MCF 10A (cell line): Measurements from ENCODE around the gene GATB. TPM values are rescaled to one million over a fixed set of nuclear protein-coding genes. Genes with fewer than 3 reads are reported as not detected.

Experiments
- BruUV-seq: library from RNA; stranded (reverse); fragments of 400-500 nt; replicated peaks from 2 replicates; lab custom pipeline; 2021; lab: Mats Ljungman, UMichigan
- CTCF ChIA-PET: fragments of 300-600 bp; sonication (Branson Sonifier 250); formaldehyde crosslinking; extraction: SDS; loops from one replicate; lab custom pipeline; 2021; ENCODE audit warnings: antibody characterized with exemption, inconsistent platforms; lab: Yijun Ruan, JAX
- POLR2A ChIA-PET: fragments of 300-600, 350-650 bp; sonication (Branson Sonifier 250); formaldehyde crosslinking; extraction: SDS; loops from one replicate; lab custom pipeline; 2020; ENCODE audit warnings: antibody characterized with exemption, inconsistent platforms; lab: Yijun Ruan, JAX
- DNase-seq: peaks from one replicate; pipeline ENCODE4 v3.0.0-alpha.2; 2018; ENCODE audit not compliant: unreplicated experiment
- H3K27ac Mint-ChIP-seq: one replicate; pipeline ENCODE4 v1.8.0; 2022; ENCODE audit warnings: mild to moderate bottlenecking, low read depth, mixed read lengths; ENCODE audit not compliant: unreplicated experiment
- H3K27me3 Mint-ChIP-seq: one replicate; pipeline ENCODE4 v1.8.0; 2022; ENCODE audit warnings: mixed read lengths; ENCODE audit not compliant: insufficient read depth, unreplicated experiment
- H3K36me3 Mint-ChIP-seq: one replicate; pipeline ENCODE4 v1.8.0; 2022; ENCODE audit warnings: mild to moderate bottlenecking, moderate library complexity, mixed read lengths; ENCODE audit not compliant: insufficient read depth, unreplicated experiment
- H3K4me1 Mint-ChIP-seq: one replicate; pipeline ENCODE4 v1.8.0; 2022; ENCODE audit warnings: mixed read lengths; ENCODE audit not compliant: insufficient read depth, unreplicated experiment
- H3K4me3 Mint-ChIP-seq: one replicate; pipeline ENCODE4 v1.8.0; 2022; ENCODE audit warnings: mild to moderate bottlenecking, moderate library complexity, mixed read lengths; ENCODE audit not compliant: unreplicated experiment
- H3K9me3 Mint-ChIP-seq: one replicate; pipeline ENCODE4 v1.8.0; 2022; ENCODE audit warnings: mixed read lengths; ENCODE audit not compliant: unreplicated experiment
- intact Hi-C: fragments of 100-400 bp; cut with micrococcal nuclease; formaldehyde crosslinking; loops from 2 replicates; pipeline ENCODE4 v1.14.1; 2022
- total RNA-seq: library from RNA; stranded (reverse); gene quantifications from 2 replicates; pipeline ENCODE4 v1.2.3, GENCODE V29; 2022
- TF ChIP-seq, protein P1 (sequence below): fragments of 200-600 bp; IDR thresholded peaks from one replicate; pipeline ENCODE4 v1.8.0; 2022; ENCODE audit warnings: antibody characterized with exemption, mild to moderate bottlenecking; ENCODE audit not compliant: unreplicated experiment

The GATB gene
- total RNA-seq, 1 experiment from 2014 or later: 17.8 TPM

DNA sequence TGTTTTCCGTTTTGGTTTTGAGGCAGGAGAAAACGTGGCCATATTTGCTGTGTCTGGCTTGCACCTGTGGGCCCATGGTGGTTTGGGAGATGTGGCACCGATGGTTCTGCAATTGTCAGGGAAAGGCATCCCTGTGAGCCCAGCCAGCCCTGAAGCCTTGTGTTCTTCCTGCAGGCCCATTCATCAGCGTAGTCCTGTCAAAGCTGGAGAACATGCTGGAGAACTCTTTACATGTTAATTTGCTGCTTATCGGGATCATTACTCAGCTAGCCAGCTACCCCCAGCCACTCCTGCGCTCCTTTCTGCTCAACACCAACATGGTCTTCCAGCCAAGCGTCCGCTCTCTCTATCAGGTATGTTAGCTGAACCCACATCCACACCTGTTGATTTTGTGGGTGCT, 104.7 kb downstream of the GATB start:
- ChIA-PET CTCF (interaction anchor here (1.0 kb wide), 1 partner anchor 16 kb away, joined by 3 read pairs; no protein-coding TSS in a partner anchor), POLR2A (no interaction called here)
- Mint-ChIP-seq H3K36me3 (peaks cover 26% of the 10 kb centered on the region), H3K27me3 (no peaks in the 10 kb centered on the region), H3K9me3 (no peaks in the 10 kb centered on the region), H3K27ac (no peak overlapping the region), H3K4me1 (no peaks in the 10 kb centered on the region), H3K4me3 (no peak overlapping the region)
- intact Hi-C loops: no loop called here
- no peak for DNase-seq
- TF ChIP-seq, protein P1, sequence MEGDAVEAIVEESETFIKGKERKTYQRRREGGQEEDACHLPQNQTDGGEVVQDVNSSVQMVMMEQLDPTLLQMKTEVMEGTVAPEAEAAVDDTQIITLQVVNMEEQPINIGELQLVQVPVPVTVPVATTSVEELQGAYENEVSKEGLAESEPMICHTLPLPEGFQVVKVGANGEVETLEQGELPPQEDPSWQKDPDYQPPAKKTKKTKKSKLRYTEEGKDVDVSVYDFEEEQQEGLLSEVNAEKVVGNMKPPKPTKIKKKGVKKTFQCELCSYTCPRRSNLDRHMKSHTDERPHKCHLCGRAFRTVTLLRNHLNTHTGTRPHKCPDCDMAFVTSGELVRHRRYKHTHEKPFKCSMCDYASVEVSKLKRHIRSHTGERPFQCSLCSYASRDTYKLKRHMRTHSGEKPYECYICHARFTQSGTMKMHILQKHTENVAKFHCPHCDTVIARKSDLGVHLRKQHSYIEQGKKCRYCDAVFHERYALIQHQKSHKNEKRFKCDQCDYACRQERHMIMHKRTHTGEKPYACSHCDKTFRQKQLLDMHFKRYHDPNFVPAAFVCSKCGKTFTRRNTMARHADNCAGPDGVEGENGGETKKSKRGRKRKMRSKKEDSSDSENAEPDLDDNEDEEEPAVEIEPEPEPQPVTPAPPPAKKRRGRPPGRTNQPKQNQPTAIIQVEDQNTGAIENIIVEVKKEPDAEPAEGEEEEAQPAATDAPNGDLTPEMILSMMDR: no peak
- no TSS peak for BruUV-seq

DNA sequence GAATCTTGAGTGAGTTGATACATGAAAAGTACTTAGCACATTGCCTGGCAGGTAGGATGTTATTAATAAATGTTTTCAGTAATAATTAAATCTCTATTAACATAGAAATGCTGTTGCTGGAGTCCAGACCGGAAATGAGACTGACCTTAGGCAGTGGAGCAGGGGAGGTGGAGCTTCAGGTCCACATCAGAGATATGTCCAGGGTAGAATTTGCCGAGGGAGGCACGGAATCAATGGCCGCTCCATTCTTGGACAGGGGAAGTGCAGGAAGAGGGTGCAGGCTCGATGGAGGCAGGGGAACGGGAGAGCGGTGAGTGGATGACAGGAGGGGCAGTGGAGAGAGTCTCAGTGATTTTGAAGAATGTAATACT, 107.3 kb downstream of the GATB start:
- Mint-ChIP-seq H3K4me1 (no peaks in the 10 kb centered on the region), H3K36me3 (peaks cover 13% of the 10 kb centered on the region), H3K9me3 (no peaks in the 10 kb centered on the region), H3K4me3 (no peak overlapping the region), H3K27ac (no peak overlapping the region), H3K27me3 (no peaks in the 10 kb centered on the region)
- BruUV-seq: no TSS peak
- ChIA-PET CTCF (interaction anchor here (0.6 to 1.0 kb wide), 2 partner anchors 15 to 27 kb away, joined by 3 to 4 read pairs; no protein-coding TSS in a partner anchor), POLR2A (interaction anchor here (1.9 kb wide), 1 partner anchor 10 kb away, joined by 5 read pairs; no protein-coding TSS in a partner anchor)
- TF ChIP-seq, protein P1: no peak
- intact Hi-C loops: no loop called here
- DNase-seq: no peak

DNA sequence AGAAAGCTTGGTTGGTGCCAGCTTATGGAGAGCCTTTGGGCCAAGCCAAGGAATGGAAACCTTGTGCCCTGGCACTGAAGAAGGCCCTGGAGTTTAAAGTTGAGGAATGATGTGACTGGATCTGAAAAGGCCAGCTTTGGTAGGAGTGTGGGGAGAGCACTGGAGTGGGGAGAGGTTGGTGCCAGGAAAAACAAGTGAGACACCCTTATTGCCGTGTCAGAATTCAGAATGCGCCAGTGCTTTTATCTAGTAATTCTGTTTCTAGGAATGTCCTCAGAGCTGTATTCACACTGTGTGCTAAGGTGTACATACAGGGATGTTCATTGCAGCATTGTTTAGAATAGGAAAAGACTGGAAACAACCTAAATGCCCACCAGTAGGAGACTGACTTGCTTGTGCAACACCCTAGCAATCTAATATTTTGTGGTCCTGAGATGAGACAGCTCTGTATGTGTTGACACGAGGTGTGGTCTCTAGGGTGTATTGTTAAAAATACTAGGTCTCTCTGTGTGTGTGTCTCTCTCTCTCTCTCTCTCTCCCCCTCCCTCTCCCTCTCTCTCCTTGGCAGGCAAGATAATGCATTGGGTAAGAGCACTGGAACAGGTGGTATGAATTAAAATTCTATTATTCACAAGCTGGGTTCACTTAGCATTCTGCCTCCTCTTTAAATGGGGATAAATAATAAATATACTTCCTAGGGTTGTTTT, 107.8 kb downstream of the GATB start:
- ChIA-PET CTCF (interaction anchor here (0.6 to 1.0 kb wide), 4 partner anchors 14 to 259 kb away, joined by 3 to 4 read pairs (median 3); no protein-coding TSS in a partner anchor), POLR2A (interaction anchor here (0.8 to 1.9 kb wide), 2 partner anchors 10 to 11 kb away, joined by 3 to 5 read pairs; no protein-coding TSS in a partner anchor)
- H3K36me3 Mint-ChIP-seq: peaks cover 9% of the 10 kb centered on the region
- no peaks in the 10 kb centered on the region for H3K9me3 Mint-ChIP-seq
- H3K27ac Mint-ChIP-seq: no peak overlapping the region
- no peak overlapping the region for H3K4me3 Mint-ChIP-seq
- no peaks in the 10 kb centered on the region for H3K27me3 Mint-ChIP-seq
- TF ChIP-seq, protein P1: no peak
- no peak for DNase-seq
- intact Hi-C loops: no loop called here
- BruUV-seq: no TSS peak
- no peaks in the 10 kb centered on the region for H3K4me1 Mint-ChIP-seq

DNA sequence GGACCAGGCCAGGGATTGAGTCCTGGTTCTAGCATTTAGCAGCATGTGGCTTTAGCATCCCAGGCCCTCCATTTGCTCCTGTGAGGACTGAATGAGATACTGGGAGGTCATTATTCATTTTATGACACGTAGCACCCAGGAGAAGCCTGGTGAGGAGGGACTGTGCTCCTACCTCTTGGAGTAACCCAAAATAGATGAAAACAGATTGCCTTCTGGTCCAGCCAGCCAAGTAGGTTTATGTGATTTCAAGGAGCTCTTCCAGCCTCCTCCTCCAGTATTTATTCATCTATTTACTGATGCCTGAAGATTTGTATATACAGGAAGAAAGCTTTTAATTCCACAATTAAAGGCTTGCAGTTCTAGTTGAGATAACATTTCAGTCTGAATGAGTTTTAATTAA, 109.3 kb downstream of the GATB start:
- intact Hi-C loops: no loop called here
- ChIA-PET CTCF (interaction anchor here (0.7 kb wide), 1 partner anchor 773 kb away, joined by 3 read pairs; no protein-coding TSS in a partner anchor), POLR2A (interaction anchor here (1.2 to 1.7 kb wide), 2 partner anchors 10 to 151 kb away, joined by 4 to 5 read pairs; no protein-coding TSS in a partner anchor)
- Mint-ChIP-seq H3K27me3 (no peaks in the 10 kb centered on the region), H3K4me3 (no peak overlapping the region), H3K4me1 (no peaks in the 10 kb centered on the region), H3K36me3 (peaks cover 6% of the 10 kb centered on the region), H3K27ac (no peak overlapping the region), H3K9me3 (no peaks in the 10 kb centered on the region)
- no peak for DNase-seq
- TF ChIP-seq, protein P1: no peak
- BruUV-seq: no TSS peak
